GM12864 (cell line): Measurements from ENCODE around the gene RPA1.

Source experiments
- DNase-seq: peaks from one replicate; pipeline ENCODE4 v3.0.0-alpha.2; 2011; ENCODE audit warnings: low read depth
- H3K4me3 ChIP-seq: 2 replicates; pipeline ENCODE4 v1.5.1; 2011; ENCODE audit warnings: mild to moderate bottlenecking, low read depth, low read length, control low read depth
- CTCF ChIP-seq: IDR thresholded peaks from 2 replicates; pipeline ENCODE4 v1.5.1; 2011; ENCODE audit warnings: low read depth, mild to moderate bottlenecking, moderate library complexity, low read length, control low read depth, inconsistent platforms; ENCODE audit errors: missing control alignments

Gene RPA1

GRCh38 chr17:1939981-1940809 is 110.4 kb downstream of the RPA1 start:
- H3K4me3 ChIP-seq: no peak overlapping the region
- no peak for TF ChIP-seq CTCF
- no peak for DNase-seq

GRCh38 chr17:1940810-1941185 is 111.0 kb downstream of the RPA1 start:
- no peak for DNase-seq
- no peak for TF ChIP-seq CTCF

GRCh38 chr17:1941272-1942065 is 111.7 kb downstream of the RPA1 start:
- DNase-seq: no peak
- no peak overlapping the region for H3K4me3 ChIP-seq
- no peak for TF ChIP-seq CTCF

More at GRCh38 chr17:1940810-1941185, 111.0 kb downstream of the RPA1 start:
- H3K4me3 ChIP-seq: no peak overlapping the region

- DNase-seq: no peak
- no peak overlapping the region for H3K4me3 ChIP-seq
- no peak for TF ChIP-seq CTCF
Measured at GRCh38 chr17:1942066-1942365, 112.2 kb downstream of the RPA1 start.

GRCh38 chr17:1942666-1943435 is 113.0 kb downstream of the RPA1 start:
- no peak overlapping the region for H3K4me3 ChIP-seq
- no peak for TF ChIP-seq CTCF
- no peak for DNase-seq

GRCh38 chr17:1943436-1943831 is 113.6 kb downstream of the RPA1 start:
- TF ChIP-seq CTCF: no peak
- DNase-seq: no peak
- no peak overlapping the region for H3K4me3 ChIP-seq
